Sigmoid colon (tissue), 4 donors: ENCODE measurements around the gene METTL8.

Experiments
- CTCF ChIP-seq, 4 experiments: fragments of 450-650 bp in 3 of 4; fragments of 200-600 bp in 1 of 4; IDR thresholded peaks; one replicate each; pipeline ENCODE4 v1.5.1; 2016 to 2019; ENCODE audit warnings: antibody characterized with exemption in 4 of 4, mild to moderate bottlenecking in 3 of 4, moderate library complexity in 2 of 4
- EP300 ChIP-seq, 4 donors: sonication (generic); formaldehyde crosslinking; IDR thresholded peaks; one replicate each; pipeline ENCODE4 v1.6.1; 2017; ENCODE audit warnings: antibody characterized with exemption in 4 of 4
- POLR2A ChIP-seq, 2 donors: fragments of 450-650 bp; IDR thresholded peaks; one replicate each; pipeline ENCODE4 v1.6.1; 2016; ENCODE audit warnings: antibody characterized with exemption in 2 of 2, mild to moderate bottlenecking in 2 of 2, moderate library complexity in 2 of 2
- POLR2AphosphoS5 ChIP-seq, 4 donors: sonication (generic); formaldehyde crosslinking; IDR thresholded peaks; one replicate each; pipeline ENCODE4 v1.6.1; 2017; ENCODE audit warnings: antibody characterized with exemption in 4 of 4

GRCh38 chr2:171346723-171347557 lies 86.8 kb downstream of the METTL8 start:
- TF ChIP-seq POLR2A (IDR thresholded peaks at IDR 0.05) = no peak
- no peak for TF ChIP-seq CTCF (IDR thresholded peaks at IDR 0.05)
- TF ChIP-seq POLR2AphosphoS5 (IDR thresholded peaks at IDR 0.05) = no peak
- no peak for TF ChIP-seq EP300 (IDR thresholded peaks at IDR 0.05)
